GM06990 (cell line): ENCODE data around the gene CARHSP1.
"Not testable (repeated sequence)": the region's sequence is repeated elsewhere in the genome, so short reads cannot be mapped to it uniquely, and the experiment has no call there.

Source experiments
- DNase-seq: peaks from one replicate; pipeline ENCODE4 v3.0.0-alpha.2; 2011; ENCODE audit not compliant: insufficient read length; ENCODE audit errors: extremely low read depth
- H3K27me3 ChIP-seq: replicated peaks from 2 replicates; pipeline ENCODE4 v1.6.0; 2011; ENCODE audit warnings: low read length; ENCODE audit not compliant: control insufficient read depth, insufficient read depth
- H3K36me3 ChIP-seq: 2 replicates; pipeline ENCODE4 v1.5.1; 2011; ENCODE audit warnings: low read length; ENCODE audit not compliant: control insufficient read depth, insufficient read depth
- H3K4me3 ChIP-seq: replicated peaks from 2 replicates; pipeline ENCODE4 v1.5.1; 2011; ENCODE audit warnings: low read depth, mild to moderate bottlenecking, control low read depth, low read length
- CTCF ChIP-seq: IDR thresholded peaks from 2 replicates; pipeline ENCODE4 v1.5.1; 2011; ENCODE audit warnings: low read length, control low read depth, mild to moderate bottlenecking, inconsistent platforms; ENCODE audit not compliant: insufficient read depth, poor library complexity, severe bottlenecking

The CARHSP1 gene

GRCh38 chr16:8807189-8807588, 61.6 kb downstream of the CARHSP1 start:
- H3K36me3 ChIP-seq, result peaks cover 30% of the 10 kb centered on the region

GRCh38 chr16:8806272-8806983, 62.4 kb downstream of the CARHSP1 start:
- Histone ChIP-seq H3K36me3 (peaks cover 30% of the 10 kb centered on the region), H3K27me3 (no peaks in the 10 kb centered on the region), H3K4me3 (no peak overlapping the region)
- no peak for TF ChIP-seq CTCF
- no peak for DNase-seq

More at GRCh38 chr16:8807189-8807588, 61.6 kb downstream of the CARHSP1 start:
- no peak for TF ChIP-seq CTCF
- DNase-seq, result no peak
- Histone ChIP-seq H3K4me3 (no peak overlapping the region), H3K27me3 (no peaks in the 10 kb centered on the region)

GRCh38 chr16:8804313-8804712, 64.5 kb downstream of the CARHSP1 start:
- Histone ChIP-seq H3K36me3 (peaks cover 27% of the 10 kb centered on the region), H3K27me3 (no peaks in the 10 kb centered on the region), H3K4me3 (no peak overlapping the region)
- no peak for DNase-seq
- no peak for TF ChIP-seq CTCF

GRCh38 chr16:8803733-8804132, 65.1 kb downstream of the CARHSP1 start:
- H3K36me3 ChIP-seq, result peaks cover 24% of the 10 kb centered on the region
- H3K27me3 ChIP-seq, H3K4me3 ChIP-seq, DNase-seq: not testable (repeated sequence)
